WI38 (cell line): ENCODE data around the gene RIPK4.

Experiments
- H3K4me3 ChIP-seq: 2 replicates; pipeline ENCODE4 v1.5.1; 2011; ENCODE audit warnings: low read depth, mild to moderate bottlenecking, control low read depth, low read length
- CTCF ChIP-seq: IDR thresholded peaks from 2 replicates; pipeline ENCODE4 v1.5.1; 2012; ENCODE audit warnings: low read depth, mild to moderate bottlenecking, control low read depth, low read length

RIPK4 gene

GRCh38 chr21:41750532-41751151, 16.2 kb downstream of the RIPK4 start:
- no peak overlapping the region for H3K4me3 ChIP-seq
- no peak for TF ChIP-seq CTCF

- no peak for TF ChIP-seq CTCF
- no peak overlapping the region for H3K4me3 ChIP-seq
Measured at GRCh38 chr21:41750051-41750450, 16.8 kb downstream of the RIPK4 start.

GRCh38 chr21:41749286-41749685, 17.6 kb downstream of the RIPK4 start:
- no peak for TF ChIP-seq CTCF
- H3K4me3 ChIP-seq = no peak overlapping the region

GRCh38 chr21:41747943-41748738, 18.7 kb downstream of the RIPK4 start:
- TF ChIP-seq CTCF = no peak
- no peak overlapping the region for H3K4me3 ChIP-seq

- TF ChIP-seq CTCF = no peak
- no peak overlapping the region for H3K4me3 ChIP-seq
Measured at GRCh38 chr21:41746744-41747006, 20.2 kb downstream of the RIPK4 start.

- H3K4me3 ChIP-seq = no peak overlapping the region
- no peak for TF ChIP-seq CTCF
Measured at GRCh38 chr21:41745971-41746743, 20.7 kb downstream of the RIPK4 start.
